H1 (cell line): ENCODE data around the gene CAMK2D. TPM values are rescaled to one million over a fixed set of nuclear protein-coding genes. Genes with fewer than 3 reads are reported as not detected.

Experiments
- KDM5A ChIP-seq: fragments of 200-600 bp; IDR thresholded peaks from 2 replicates; pipeline ENCODE4 v1.7.1; 2012; ENCODE audit warnings: mild to moderate bottlenecking, low read length, inconsistent platforms, mixed read lengths
- RBBP5 ChIP-seq: IDR thresholded peaks from 2 replicates; pipeline ENCODE4 v1.7.1; 2012; ENCODE audit warnings: low read depth, mild to moderate bottlenecking, inconsistent platforms, low read length, moderate library complexity, borderline replicate concordance
- polyA plus RNA-seq, 7 experiments: library from polyadenylated mRNA; depleted of rRNA in 3 of 7; stranded (reverse) in 5 of 7; unstranded in 2 of 7; fragments of >200 nt in 5 of 7; fragments of 200-250 nt in 2 of 7; gene quantifications; 1 replicate in 5 of 7; 2 replicates in 1 of 7; 4 replicates in 1 of 7; pipeline versions ENCODE4 v1.2.1 to v1.2.3, GENCODE V29; 2011 to 2013; ENCODE audit warnings: missing spikeins in 2 of 7, mixed read lengths in 2 of 7
- total RNA-seq: library from RNA; stranded (reverse); fragmentation: NEBNext Ultra II Directional; extraction: Animal tissue kit (Norgen Biotek cat#: 25700); gene quantifications from 2 replicates; pipeline ENCODE4 v1.2.1, GENCODE V29; 2021

CAMK2D gene
- total and polyA plus RNA-seq, 2 of the 8 experiments (the other 6 are each of a cell fraction or from before 2014, with no cell fraction given), result 3.2 to 7.0 TPM

DNA sequence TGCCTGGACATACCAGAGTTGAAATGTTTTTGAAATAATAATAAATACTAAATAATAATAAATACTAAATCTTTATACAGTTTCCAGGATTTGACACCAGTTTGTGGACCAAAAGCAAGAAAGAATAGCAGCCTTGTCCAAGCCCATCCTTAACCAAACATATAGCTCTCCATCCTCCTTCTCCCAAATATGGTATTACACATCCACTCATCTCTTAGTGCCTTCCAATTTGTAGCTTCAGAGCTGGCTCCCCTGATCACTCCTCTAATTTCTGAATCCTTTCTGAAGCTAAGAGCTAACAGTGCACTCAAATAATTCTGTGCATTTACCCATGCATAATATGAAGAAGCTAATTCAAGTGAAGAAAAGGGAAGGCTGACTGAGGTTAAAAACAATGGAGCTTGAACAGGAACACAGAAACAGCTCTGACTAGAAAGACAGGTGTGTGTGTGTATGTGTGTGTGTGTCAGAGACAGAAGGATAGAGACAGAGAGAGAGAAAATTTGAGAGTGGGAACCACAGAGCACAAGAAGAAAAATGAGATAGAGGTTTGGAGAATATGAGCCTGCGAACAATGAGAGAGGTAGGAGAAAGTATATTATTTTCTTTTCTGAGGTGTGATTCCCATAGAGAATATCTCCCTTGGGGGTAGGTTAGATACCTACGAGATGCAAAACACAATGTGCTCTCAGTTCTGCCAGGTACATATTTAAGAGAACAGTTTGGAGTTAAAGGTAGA is 123.5 kb downstream of the CAMK2D start (continued):
- no peak for TF ChIP-seq KDM5A
- TF ChIP-seq RBBP5, result no peak
- TF ChIP-seq, all 59 proteins: peak for 0
